ENCODE results near the gene GTPBP3.

GTPBP3 gene

GRCh38 chr19:17327654-17328516, 9.5 kb upstream of the GTPBP3 start:
- no peak for DNase-seq

- DNase-seq: no peak
These were observed 8.6 kb upstream of the GTPBP3 start for GRCh38 chr19:17328517-17329365.

- DNase-seq: no peak
These were observed 7.7 kb upstream of the GTPBP3 start for GRCh38 chr19:17329366-17330261.

GRCh38 chr19:17330262-17331044, 6.9 kb upstream of the GTPBP3 start:
- DNase-seq: no peak

GRCh38 chr19:17331045-17331558, 6.3 kb upstream of the GTPBP3 start:
- DNase-seq: no peak

- no peak for DNase-seq
These were observed 5.0 kb upstream of the GTPBP3 start for GRCh38 chr19:17332360-17332676.

GRCh38 chr19:17332677-17333581, 4.4 kb upstream of the GTPBP3 start:
- no peak for DNase-seq

- no peak for DNase-seq
These were observed 3.5 kb upstream of the GTPBP3 start for GRCh38 chr19:17333611-17334413.

GRCh38 chr19:17334414-17335409, 2.6 kb upstream of the GTPBP3 start, which contains the start of gene ANO8:
Gene ANO8 (minus strand): TSS chr19:17334855. CDS start chr19:17334670, 185 bp downstream.
- peak; percentile 95 for DNase-seq

GRCh38 chr19:17335575-17335974, 1.8 kb upstream of the GTPBP3 start:
- no peak for DNase-seq

- DNase-seq: no peak
These were observed 501 bp downstream of the GTPBP3 start for GRCh38 chr19:17337675-17338432.

- DNase-seq: no peak
These were observed 1.2 kb downstream of the GTPBP3 start for GRCh38 chr19:17338433-17339078.

GRCh38 chr19:17339088-17339741, 1.9 kb downstream of the GTPBP3 start:
- DNase-seq: no peak

- DNase-seq: no peak
These were observed 3.0 kb downstream of the GTPBP3 start for GRCh38 chr19:17340302-17340870.

- DNase-seq: no peak
These were observed 3.6 kb downstream of the GTPBP3 start for GRCh38 chr19:17340871-17341357.

- no peak for DNase-seq
These were observed 4.0 kb downstream of the GTPBP3 start for GRCh38 chr19:17341386-17341785.
